GM12874 (cell line): ENCODE results near the gene UST.

Experiments
- TF ChIP-seq, protein P1 (sequence below): IDR thresholded peaks from 2 replicates; pipeline ENCODE4 v1.5.1; 2011; ENCODE audit warnings: low read depth, mild to moderate bottlenecking, control low read depth, low read length, moderate library complexity; ENCODE audit not compliant: insufficient read depth

UST gene

DNA sequence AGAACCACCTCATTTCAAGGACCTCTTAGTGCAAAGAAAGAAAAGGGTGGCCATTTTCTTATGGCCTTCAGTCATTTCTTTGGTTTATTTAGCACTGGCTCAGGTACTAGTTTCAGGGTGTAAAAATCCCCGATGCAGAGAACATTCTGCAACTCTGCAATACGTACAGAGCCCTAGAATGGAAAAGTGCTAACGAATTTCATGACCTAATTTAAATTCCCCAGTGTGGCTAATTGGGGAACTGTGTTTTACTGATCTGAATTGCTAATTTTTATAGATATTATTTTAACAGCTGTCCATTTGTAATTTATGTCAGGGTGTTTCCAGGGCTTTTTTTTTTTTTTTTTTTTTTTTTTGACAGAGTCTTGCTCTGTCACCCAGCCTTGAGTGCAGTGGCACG lies 160.7 kb downstream of the UST start:
- TF ChIP-seq, protein P1, sequence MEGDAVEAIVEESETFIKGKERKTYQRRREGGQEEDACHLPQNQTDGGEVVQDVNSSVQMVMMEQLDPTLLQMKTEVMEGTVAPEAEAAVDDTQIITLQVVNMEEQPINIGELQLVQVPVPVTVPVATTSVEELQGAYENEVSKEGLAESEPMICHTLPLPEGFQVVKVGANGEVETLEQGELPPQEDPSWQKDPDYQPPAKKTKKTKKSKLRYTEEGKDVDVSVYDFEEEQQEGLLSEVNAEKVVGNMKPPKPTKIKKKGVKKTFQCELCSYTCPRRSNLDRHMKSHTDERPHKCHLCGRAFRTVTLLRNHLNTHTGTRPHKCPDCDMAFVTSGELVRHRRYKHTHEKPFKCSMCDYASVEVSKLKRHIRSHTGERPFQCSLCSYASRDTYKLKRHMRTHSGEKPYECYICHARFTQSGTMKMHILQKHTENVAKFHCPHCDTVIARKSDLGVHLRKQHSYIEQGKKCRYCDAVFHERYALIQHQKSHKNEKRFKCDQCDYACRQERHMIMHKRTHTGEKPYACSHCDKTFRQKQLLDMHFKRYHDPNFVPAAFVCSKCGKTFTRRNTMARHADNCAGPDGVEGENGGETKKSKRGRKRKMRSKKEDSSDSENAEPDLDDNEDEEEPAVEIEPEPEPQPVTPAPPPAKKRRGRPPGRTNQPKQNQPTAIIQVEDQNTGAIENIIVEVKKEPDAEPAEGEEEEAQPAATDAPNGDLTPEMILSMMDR = no peak

DNA sequence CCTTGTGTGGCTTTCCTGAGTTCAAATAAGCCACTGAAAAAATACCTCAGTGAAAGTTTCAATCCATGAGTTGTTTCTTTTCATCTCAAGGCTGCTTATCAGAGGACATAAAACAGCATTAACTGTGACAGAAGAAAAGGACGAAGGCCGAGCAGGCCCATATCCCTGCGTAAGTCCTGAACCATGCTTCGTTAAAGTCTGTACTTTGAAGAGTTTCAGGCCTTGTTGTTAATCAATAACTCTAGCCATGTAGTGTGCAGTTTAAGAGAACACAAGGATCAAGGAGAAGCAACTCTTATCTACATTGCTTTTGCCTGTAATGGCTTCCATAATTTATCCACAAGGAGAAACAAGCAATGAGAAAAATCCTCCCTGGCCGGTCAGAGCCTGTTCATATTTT lies 165.4 kb downstream of the UST start:
- TF ChIP-seq, protein P1 = no peak

DNA sequence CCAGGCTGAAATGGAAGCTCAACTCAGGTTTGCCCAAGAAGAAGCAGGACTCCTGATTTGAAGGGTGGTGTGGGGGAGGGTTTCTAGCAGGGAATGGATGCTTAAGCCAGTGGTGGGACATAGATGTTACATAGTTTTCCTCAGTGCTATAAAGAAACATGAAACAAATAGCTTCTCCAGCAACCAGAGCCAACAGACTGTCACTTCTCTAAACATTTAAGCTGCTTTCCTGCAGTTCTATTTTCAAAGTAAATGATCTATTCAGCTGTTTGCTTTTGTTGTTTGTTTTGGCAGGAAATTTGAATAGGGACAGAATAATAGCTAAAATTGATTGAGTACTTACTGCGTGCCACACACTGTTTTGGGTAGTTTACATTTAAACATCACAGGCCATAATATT lies 169.0 kb downstream of the UST start:
- TF ChIP-seq, protein P1 = no peak

DNA sequence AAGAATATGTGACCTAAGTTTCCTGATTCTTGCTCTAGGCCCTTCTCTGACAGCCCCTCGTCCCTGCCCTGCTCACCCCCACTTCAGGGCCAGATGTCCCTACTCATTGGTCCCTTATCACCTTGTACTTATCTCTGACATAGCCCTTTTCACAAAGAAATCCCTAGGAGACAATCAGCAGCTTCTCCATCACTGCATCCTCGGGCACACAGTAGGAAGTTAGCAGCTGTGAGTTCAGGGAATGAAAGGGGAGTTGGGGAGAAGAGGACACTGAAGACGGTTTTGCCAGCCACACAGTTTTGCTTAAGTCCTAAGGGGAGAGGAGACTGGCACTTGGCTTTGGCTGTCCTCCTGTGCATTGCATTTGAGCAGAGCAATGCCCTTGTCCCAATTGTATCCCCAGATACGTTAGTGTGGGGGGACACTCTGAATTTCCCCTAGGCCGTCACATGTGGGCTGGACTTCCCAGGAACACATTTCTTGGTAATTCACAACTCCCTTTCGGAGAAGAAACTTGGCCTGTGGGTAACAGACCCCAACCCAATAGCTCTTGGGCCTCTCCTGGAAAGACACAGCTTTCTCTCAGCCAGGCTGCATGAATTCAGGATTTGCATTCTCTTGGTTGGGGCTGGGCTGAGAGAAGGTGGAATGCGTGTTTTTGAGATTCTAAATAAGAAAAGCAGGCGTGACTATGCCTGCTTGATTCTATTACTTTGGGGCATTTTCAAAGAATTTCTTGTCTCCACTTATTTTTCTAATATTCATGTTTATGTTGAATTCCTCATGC lies 177.6 kb downstream of the UST start:
- TF ChIP-seq, protein P1 = no peak

DNA sequence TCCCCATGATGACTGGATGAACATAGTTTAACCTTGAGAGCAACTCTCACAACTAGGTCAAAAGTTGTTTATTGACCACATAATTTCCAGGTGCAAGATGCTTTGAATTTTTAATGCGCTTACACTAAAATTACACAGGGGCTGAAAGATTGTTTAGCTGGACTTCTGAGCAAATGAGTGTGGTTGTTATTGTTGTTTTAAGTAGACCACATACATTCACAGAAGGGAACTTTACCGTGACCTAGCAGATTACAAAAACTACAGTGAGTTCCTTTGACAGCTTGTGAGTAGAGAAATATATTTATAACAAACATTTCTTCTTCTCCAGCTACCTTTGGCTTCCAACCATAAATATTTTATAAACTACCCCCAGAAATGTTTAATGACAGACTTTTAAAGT lies 178.9 kb downstream of the UST start:
- TF ChIP-seq, protein P1 = no peak

DNA sequence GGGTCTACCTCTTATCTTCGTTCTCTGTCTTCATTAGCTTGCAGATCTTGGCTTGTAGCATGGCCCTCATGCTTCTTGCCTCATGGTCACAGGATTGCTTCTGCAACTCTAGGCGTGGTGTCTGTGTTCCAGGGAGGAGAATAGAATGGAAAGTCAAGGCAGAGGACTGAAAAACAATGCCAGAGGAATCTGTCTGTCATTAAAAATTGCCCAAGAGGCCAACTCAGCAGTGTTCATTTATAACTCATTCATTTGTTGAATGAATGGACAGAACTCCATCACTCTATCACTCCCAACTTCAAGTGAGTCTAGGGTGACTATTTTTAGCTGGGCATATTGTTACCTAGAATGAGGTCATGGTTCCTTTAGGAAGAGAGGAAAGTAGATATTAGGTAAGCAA lies 179.6 kb downstream of the UST start:
- TF ChIP-seq, protein P1 = no peak

DNA sequence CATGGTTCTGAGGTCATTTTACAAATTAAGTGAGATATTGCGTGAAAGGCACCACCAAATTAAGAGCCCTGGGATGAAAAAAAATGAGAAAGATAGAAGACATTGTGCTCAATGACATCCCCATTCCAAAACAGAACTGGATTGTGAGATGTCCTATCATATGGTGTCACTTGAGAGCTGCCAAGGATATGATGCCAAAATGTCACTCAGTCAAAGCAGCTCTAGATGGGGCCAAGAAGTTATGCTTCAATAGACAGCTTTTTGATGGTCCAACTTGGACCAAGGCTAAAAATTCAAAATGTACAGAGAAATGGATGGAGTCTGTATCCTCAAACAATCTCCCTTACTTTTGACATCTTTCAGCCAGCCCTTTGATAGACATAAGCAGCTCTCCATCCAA lies 180.8 kb downstream of the UST start:
- TF ChIP-seq, protein P1 = no peak
